GM23338 (cell line): ENCODE data around the gene TNFAIP1. TPM values are rescaled to one million over a fixed set of nuclear protein-coding genes. Genes with fewer than 3 reads are reported as not detected.
A peak's percentile ranks its signal among the peaks of the same experiment; 100 is the strongest.

Experiments
- ATAC-seq: fragments of 200-7000 bp; cut with Tn5 transposase; 3 replicates; pipeline ENCODE4 v1.9.1; 2020
- DNase-seq: peaks from one replicate; pipeline ENCODE4 v3.0.0-alpha.2; 2015; ENCODE audit warnings: low spot score
- H2AFZ ChIP-seq: fragments of 200-600 bp; sonication (generic); 2 replicates; pipeline ENCODE4 v1.8.0; 2016; ENCODE audit warnings: antibody characterized with exemption, mild to moderate bottlenecking, moderate library complexity
- H3F3A ChIP-seq: fragments of 200-600 bp; sonication (generic); replicated peaks from 2 replicates; pipeline ENCODE4 v1.8.0; 2017; ENCODE audit warnings: antibody characterized with exemption, mixed run types, low read depth
- H3K27ac ChIP-seq: fragments of 200-600 bp; sonication (generic); 2 replicates; pipeline ENCODE4 v1.6.1; 2016; ENCODE audit warnings: low read depth
- H3K27me3 ChIP-seq: fragments of 200-600 bp; sonication (generic); 2 replicates; pipeline ENCODE4 v1.8.0; 2016; ENCODE audit warnings: mild to moderate bottlenecking, mixed run types, moderate library complexity; ENCODE audit not compliant: insufficient read depth
- H3K36me3 ChIP-seq: fragments of 200-600 bp; sonication (generic); 2 replicates; pipeline ENCODE4 v1.8.0; 2016; ENCODE audit warnings: mild to moderate bottlenecking; ENCODE audit not compliant: insufficient read depth
- H3K4me1 ChIP-seq: fragments of 200-600 bp; sonication (generic); 2 replicates; pipeline ENCODE4 v1.8.0; 2016; ENCODE audit warnings: mild to moderate bottlenecking, moderate library complexity; ENCODE audit not compliant: insufficient read depth
- H3K4me2 ChIP-seq: fragments of 200-600 bp; sonication (generic); 2 replicates; pipeline ENCODE4 v1.7.1; 2017; ENCODE audit warnings: mixed run types
- H3K4me3 ChIP-seq: fragments of 200-600 bp; sonication (generic); 2 replicates; pipeline ENCODE4 v1.6.1; 2016; ENCODE audit warnings: mixed run types
- H3K79me2 ChIP-seq: fragments of 200-600 bp; sonication (generic); replicated peaks from 2 replicates; pipeline ENCODE4 v1.8.0; 2017; ENCODE audit warnings: mild to moderate bottlenecking; ENCODE audit not compliant: insufficient read depth
- H3K9me2 ChIP-seq: fragments of 200-600 bp; sonication (generic); 2 replicates; pipeline ENCODE4 v1.8.0; 2017; ENCODE audit not compliant: insufficient read depth
- H4K20me1 ChIP-seq: fragments of 200-600 bp; sonication (generic); replicated peaks from 2 replicates; pipeline ENCODE4 v1.8.0; 2017; ENCODE audit warnings: mild to moderate bottlenecking; ENCODE audit not compliant: insufficient read depth
- H3K27ac Mint-ChIP-seq: 2 replicates; pipeline ENCODE4 v1.8.0; 2020; ENCODE audit warnings: inconsistent platforms, mild to moderate bottlenecking, moderate library complexity, mixed read lengths
- H3K27me3 Mint-ChIP-seq: 3 replicates; pipeline ENCODE4 v1.8.0; 2022; ENCODE audit warnings: low read depth, mild to moderate bottlenecking, moderate library complexity, mixed read lengths, inconsistent platforms; ENCODE audit not compliant: insufficient read depth, poor library complexity
- H3K36me3 Mint-ChIP-seq: 3 replicates; pipeline ENCODE4 v1.8.0; 2021; ENCODE audit warnings: low read depth, mild to moderate bottlenecking, inconsistent platforms, moderate library complexity, mixed read lengths
- H3K4me1 Mint-ChIP-seq: 3 replicates; pipeline ENCODE4 v1.8.0; 2020; ENCODE audit warnings: mild to moderate bottlenecking, inconsistent platforms, mixed read lengths
- H3K4me3 Mint-ChIP-seq: 3 replicates; pipeline ENCODE4 v1.8.0; 2021; ENCODE audit warnings: moderate library complexity, mild to moderate bottlenecking, inconsistent platforms, mixed read lengths
- H3K9me3 Mint-ChIP-seq: 3 replicates; pipeline ENCODE4 v1.8.0; 2020; ENCODE audit warnings: moderate library complexity, mild to moderate bottlenecking, inconsistent platforms, mixed read lengths
- POLR2AphosphoS5 ChIP-seq: IDR thresholded peaks from 2 replicates; pipeline ENCODE4 v1.6.1; 2016; ENCODE audit warnings: antibody characterized with exemption, low read depth
- ZNF114 ChIP-seq: fragments of 250-450 bp; sonication (Bioruptor Pico); IDR thresholded peaks from 2 replicates; pipeline ENCODE4 v1.5.0; 2020; ENCODE audit warnings: mild to moderate bottlenecking, moderate library complexity
- ZNF462 ChIP-seq: fragments of 250-450 bp; sonication (Bioruptor Pico); IDR thresholded peaks from 2 replicates; pipeline ENCODE4 v1.5.0; 2020; ENCODE audit warnings: mild to moderate bottlenecking, moderate library complexity
- polyA plus RNA-seq: library from polyadenylated mRNA; unstranded; fragments of >200 nt; fragmentation: Nextera tagmentation; extraction: Ambion mirVana; gene quantifications from 2 replicates; pipeline ENCODE4 v1.2.1, GENCODE V29; 2016
- total RNA-seq: library from RNA; depleted of rRNA; stranded (reverse); fragments of >200 nt; shearing (Covaris generic); gene quantifications from 2 replicates; pipeline ENCODE4 v1.2.3, GENCODE V29; 2014

TNFAIP1 gene
- total and polyA plus RNA-seq, 2 experiments from 2014 or later = 6.3 to 13.1 TPM

- peaks cover 63% of the 10 kb centered on the region for H3K79me2 ChIP-seq
These were observed 15.1 kb upstream of the TNFAIP1 start for GRCh38 chr17:28320215-28321061.

More at GRCh38 chr17:28320215-28321061, 15.1 kb upstream of the TNFAIP1 start:
- no peaks in the 10 kb centered on the region for H3K9me2 ChIP-seq
- peak overlapping the region; percentile 80 for H3K4me3 ChIP-seq
- peaks cover 52% of the 10 kb centered on the region for H4K20me1 ChIP-seq
- Mint-ChIP-seq H3K36me3 (peaks cover 33% of the 10 kb centered on the region), H3K4me1 (peaks cover 47% of the 10 kb centered on the region), H3K4me3 (peak overlapping the region; percentile 83), H3K27ac (peak overlapping the region; percentile 49), H3K9me3 (no peaks in the 10 kb centered on the region; the same call in 2 of the 3 replicates), H3K27me3 (peaks cover 19% of the 10 kb centered on the region)
- ATAC-seq = no peak
- no peaks in the 10 kb centered on the region for H3K27me3 ChIP-seq
- no peak for TF ChIP-seq ZNF114 (CRISPR knock-in tag)
- TF ChIP-seq POLR2AphosphoS5 = no peak
- no peak for TF ChIP-seq ZNF462 (CRISPR knock-in tag)
- peak overlapping the region; percentile 94 for H3K4me2 ChIP-seq
- H3K36me3 ChIP-seq = no peaks in the 10 kb centered on the region
- peak overlapping the region; percentile 66; the same call in 1 of the 2 replicates for H3K27ac ChIP-seq
- H2AFZ ChIP-seq = no peak overlapping the region
- peaks cover 50% of the 10 kb centered on the region for H3K4me1 ChIP-seq
- DNase-seq = no peak
- H3F3A ChIP-seq = peaks cover 5% of the 10 kb centered on the region; the same call in 1 of the 2 replicates
